Osteoblast (primary cell): Measurements from ENCODE around the gene HRAS. TPM values are rescaled to one million over a fixed set of nuclear protein-coding genes. Genes with fewer than 3 reads are reported as not detected.

ENCODE experiments used
- DNase-seq: peaks from one replicate; pipeline ENCODE4 v3.0.0; 2011; ENCODE audit warnings: low spot score, mixed read lengths; ENCODE audit not compliant: insufficient read length; ENCODE audit errors: missing footprints
- H2AFZ ChIP-seq: 2 replicates; pipeline ENCODE4 v1.6.0; 2011; ENCODE audit warnings: mild to moderate bottlenecking, low read length
- H3K27ac ChIP-seq: 2 replicates; pipeline ENCODE4 v1.5.1; 2011; ENCODE audit warnings: mild to moderate bottlenecking, low read depth, low read length, moderate library complexity
- H3K27me3 ChIP-seq: 2 replicates; pipeline ENCODE4 v1.6.0; 2012; ENCODE audit warnings: mild to moderate bottlenecking, control low read depth, inconsistent platforms, low read length, moderate library complexity; ENCODE audit not compliant: insufficient read depth
- H3K36me3 ChIP-seq: 2 replicates; pipeline ENCODE4 v1.5.1; 2011; ENCODE audit warnings: mild to moderate bottlenecking, low read length, control low read depth, moderate library complexity; ENCODE audit not compliant: insufficient read depth
- H3K4me1 ChIP-seq: 2 replicates; pipeline ENCODE4 v1.5.1; 2011; ENCODE audit warnings: mild to moderate bottlenecking, low read length, control low read depth, moderate library complexity; ENCODE audit not compliant: insufficient read depth
- H3K4me2 ChIP-seq: 2 replicates; pipeline ENCODE4 v1.6.0; 2011; ENCODE audit warnings: mild to moderate bottlenecking, low read length; ENCODE audit not compliant: insufficient read depth
- H3K4me3 ChIP-seq: fragments of 200-600 bp; sonication (generic); 3 replicates; pipeline ENCODE4 v1.5.1; 2012; ENCODE audit warnings: mild to moderate bottlenecking, low read length, inconsistent platforms; ENCODE audit not compliant: insufficient read depth
- H3K79me2 ChIP-seq: 2 replicates; pipeline ENCODE4 v1.6.0; 2012; ENCODE audit warnings: mild to moderate bottlenecking, low read length, control low read depth, inconsistent platforms; ENCODE audit not compliant: insufficient read depth
- H3K9me3 ChIP-seq: 2 replicates; pipeline ENCODE4 v1.5.1; 2011; ENCODE audit warnings: low read depth, low read length, control low read depth
- H4K20me1 ChIP-seq: 2 replicates; pipeline ENCODE4 v1.6.0; 2012; ENCODE audit warnings: mild to moderate bottlenecking, low read length, control low read depth; ENCODE audit not compliant: insufficient read depth
- total RNA-seq: library from RNA; depleted of rRNA; stranded (reverse); fragments of >200 nt; gene quantifications from 2 replicates; pipeline ENCODE4 v1.2.3, GENCODE V29; 2012
- TF ChIP-seq, protein P1 (sequence below): IDR thresholded peaks from 2 replicates; pipeline ENCODE4 v1.5.1; 2011; ENCODE audit warnings: mild to moderate bottlenecking, low read depth, low read length, moderate library complexity; ENCODE audit errors: extremely low read depth

The HRAS gene
- total RNA-seq, 1 donor = 28.6 TPM

DNA sequence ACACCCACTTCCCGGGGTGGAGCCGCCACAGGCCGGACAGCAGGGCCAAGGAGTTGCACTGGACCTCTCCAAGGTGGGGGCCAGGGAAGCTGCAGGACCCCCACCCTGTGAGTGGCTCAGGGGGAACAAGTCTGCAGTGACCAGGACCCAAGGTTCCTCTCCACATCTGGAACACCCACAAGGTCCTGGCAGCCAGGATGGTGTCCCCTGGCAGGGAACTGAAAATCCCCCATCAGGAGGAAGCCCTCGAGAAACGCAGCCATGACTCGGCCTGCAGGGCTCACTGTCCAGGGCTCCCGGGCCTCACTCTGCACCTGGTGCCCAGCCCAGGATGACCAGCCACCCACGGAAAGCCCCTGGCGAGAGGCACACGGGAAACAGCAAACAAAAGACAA lies 39.8 kb downstream of the HRAS start:
- Histone ChIP-seq H3K36me3 (peaks cover 61% of the 10 kb centered on the region), H3K27ac (no peak overlapping the region), H3K27me3 (no peaks in the 10 kb centered on the region), H2AFZ (no peak overlapping the region), H3K4me1 (no peaks in the 10 kb centered on the region), H3K79me2 (peaks cover 31% of the 10 kb centered on the region), H3K9me3 (no peaks in the 10 kb centered on the region), H3K4me2 (no peak overlapping the region), H4K20me1 (peaks cover 27% of the 10 kb centered on the region), H3K4me3 (no peak overlapping the region)
- peak; percentile 81 for DNase-seq
- TF ChIP-seq, protein P1, sequence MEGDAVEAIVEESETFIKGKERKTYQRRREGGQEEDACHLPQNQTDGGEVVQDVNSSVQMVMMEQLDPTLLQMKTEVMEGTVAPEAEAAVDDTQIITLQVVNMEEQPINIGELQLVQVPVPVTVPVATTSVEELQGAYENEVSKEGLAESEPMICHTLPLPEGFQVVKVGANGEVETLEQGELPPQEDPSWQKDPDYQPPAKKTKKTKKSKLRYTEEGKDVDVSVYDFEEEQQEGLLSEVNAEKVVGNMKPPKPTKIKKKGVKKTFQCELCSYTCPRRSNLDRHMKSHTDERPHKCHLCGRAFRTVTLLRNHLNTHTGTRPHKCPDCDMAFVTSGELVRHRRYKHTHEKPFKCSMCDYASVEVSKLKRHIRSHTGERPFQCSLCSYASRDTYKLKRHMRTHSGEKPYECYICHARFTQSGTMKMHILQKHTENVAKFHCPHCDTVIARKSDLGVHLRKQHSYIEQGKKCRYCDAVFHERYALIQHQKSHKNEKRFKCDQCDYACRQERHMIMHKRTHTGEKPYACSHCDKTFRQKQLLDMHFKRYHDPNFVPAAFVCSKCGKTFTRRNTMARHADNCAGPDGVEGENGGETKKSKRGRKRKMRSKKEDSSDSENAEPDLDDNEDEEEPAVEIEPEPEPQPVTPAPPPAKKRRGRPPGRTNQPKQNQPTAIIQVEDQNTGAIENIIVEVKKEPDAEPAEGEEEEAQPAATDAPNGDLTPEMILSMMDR = no peak

DNA sequence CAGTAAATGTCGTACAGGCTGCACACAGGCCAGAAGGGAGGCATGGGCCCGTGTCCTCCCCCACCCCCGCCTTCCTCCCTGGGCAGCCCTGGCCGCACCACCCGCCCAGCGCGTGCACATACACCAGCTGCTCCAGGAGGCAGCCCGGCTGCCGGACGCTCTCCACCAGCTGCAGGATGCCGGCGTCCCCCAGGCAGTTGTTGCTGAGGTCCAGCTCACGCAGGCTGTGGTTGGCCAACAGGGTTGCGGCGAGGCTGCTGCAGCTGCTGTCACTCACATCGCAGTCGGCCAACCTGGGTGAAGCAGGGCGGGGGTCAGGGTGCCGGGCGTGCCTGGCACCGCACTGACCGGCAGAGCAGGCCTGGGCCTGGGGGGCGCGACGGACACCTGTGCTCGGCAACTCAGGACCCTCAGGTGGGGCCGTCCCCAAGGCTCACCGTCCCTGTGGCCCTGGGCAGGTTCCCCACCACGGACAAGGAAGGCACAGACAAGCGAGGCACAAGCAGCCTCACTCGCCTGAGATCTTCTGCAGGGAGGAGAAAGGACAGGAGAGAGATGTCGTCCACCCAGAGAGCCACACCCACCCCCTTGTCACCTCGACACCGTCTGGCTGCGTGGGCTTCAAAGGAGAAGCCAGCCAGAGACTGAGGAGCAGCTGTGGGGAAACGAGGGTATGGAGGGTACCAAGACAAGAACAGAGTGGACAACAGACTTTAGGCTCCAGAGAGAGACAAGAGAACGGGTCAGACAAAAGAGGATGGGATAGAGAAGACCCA lies 40.4 kb downstream of the HRAS start:
- TF ChIP-seq, protein P1 = no peak
- DNase-seq = peak; percentile 88
- H3K4me3 ChIP-seq = no peak overlapping the region
- H3K27me3 ChIP-seq = no peaks in the 10 kb centered on the region
- H4K20me1 ChIP-seq = peaks cover 23% of the 10 kb centered on the region
- no peak overlapping the region for H2AFZ ChIP-seq
- H3K4me1 ChIP-seq = no peaks in the 10 kb centered on the region
- no peak overlapping the region for H3K4me2 ChIP-seq
- H3K9me3 ChIP-seq = no peaks in the 10 kb centered on the region
- H3K79me2 ChIP-seq = peaks cover 26% of the 10 kb centered on the region
- no peak overlapping the region for H3K27ac ChIP-seq
- peaks cover 56% of the 10 kb centered on the region for H3K36me3 ChIP-seq

DNA sequence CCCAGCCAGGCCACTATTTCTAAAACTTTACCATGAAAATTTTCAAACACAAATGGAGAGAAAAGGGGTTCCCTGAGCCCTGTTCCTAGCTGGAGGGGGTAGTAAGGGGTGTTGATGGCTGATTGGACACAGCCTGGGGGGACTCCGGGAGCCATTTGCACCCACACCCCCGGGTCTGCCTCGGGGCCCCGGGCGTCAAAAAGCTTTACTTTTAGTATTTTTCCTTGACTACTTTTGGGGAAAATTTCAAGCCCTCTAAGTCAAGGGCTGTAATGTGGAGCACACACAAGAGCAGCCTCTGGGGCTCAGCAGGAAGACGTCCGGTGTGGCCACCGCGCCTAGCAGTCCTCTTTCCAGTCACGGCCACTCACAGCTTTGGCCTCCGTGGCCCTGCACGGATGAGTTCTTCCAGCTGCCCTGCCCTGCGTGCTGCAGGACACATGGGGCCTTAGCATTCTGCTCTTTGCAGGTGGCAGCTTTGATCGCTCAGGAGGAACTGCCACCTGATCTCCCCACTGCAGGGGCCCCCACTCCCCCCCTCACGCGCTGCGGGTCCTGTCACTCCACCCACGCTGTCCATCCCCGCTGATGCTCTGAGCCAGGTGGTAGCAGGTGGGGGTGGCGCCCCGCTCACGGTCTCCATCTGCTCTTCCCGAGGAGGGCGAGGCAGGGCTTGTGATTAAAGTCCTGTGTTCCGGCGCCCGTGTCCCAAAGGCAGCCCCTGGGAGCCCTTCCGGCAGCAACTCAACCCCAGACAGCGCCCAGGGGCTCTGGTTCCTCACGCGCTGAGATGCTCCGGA lies 42.7 kb downstream of the HRAS start:
- no peaks in the 10 kb centered on the region for H3K4me1 ChIP-seq
- no peak overlapping the region for H2AFZ ChIP-seq
- H3K79me2 ChIP-seq = peaks cover 11% of the 10 kb centered on the region
- H3K4me3 ChIP-seq = no peak overlapping the region
- no peaks in the 10 kb centered on the region for H3K9me3 ChIP-seq
- TF ChIP-seq, protein P1 = no peak
- peaks cover 10% of the 10 kb centered on the region for H4K20me1 ChIP-seq
- H3K4me2 ChIP-seq = no peak overlapping the region
- peaks cover 33% of the 10 kb centered on the region for H3K36me3 ChIP-seq
- DNase-seq = peak; percentile 85
- H3K27me3 ChIP-seq = no peaks in the 10 kb centered on the region
- H3K27ac ChIP-seq = no peak overlapping the region

DNA sequence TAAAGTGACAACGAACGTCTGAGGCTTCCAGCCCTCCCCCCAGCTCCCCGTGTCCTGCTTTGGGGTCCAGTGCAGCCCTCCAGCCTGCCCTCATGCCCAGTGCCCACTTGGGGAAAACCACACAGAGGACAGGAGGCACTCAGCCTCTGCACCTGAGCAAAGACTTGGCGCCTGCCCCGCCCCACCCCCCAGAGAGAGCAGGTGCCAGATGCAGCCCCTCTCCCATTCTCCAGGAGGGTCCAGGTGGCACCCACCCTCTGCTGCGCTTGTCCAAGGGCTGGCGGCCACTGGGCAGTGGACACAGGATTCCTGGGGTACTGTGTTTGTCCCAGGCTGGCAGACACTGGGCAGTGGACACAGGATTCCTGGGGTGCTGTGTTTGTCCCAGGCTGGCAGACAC lies 44.0 kb downstream of the HRAS start:
- peaks cover 20% of the 10 kb centered on the region for H3K36me3 ChIP-seq
- no peak overlapping the region for H2AFZ ChIP-seq
- H4K20me1 ChIP-seq = peaks cover 7% of the 10 kb centered on the region
- H3K27ac ChIP-seq = no peak overlapping the region
- H3K4me3 ChIP-seq = no peak overlapping the region
- no peak overlapping the region for H3K4me2 ChIP-seq
- TF ChIP-seq, protein P1 = no peak
- no peaks in the 10 kb centered on the region for H3K27me3 ChIP-seq
- H3K79me2 ChIP-seq = peaks cover under 1% of the 10 kb centered on the region
- no peaks in the 10 kb centered on the region for H3K9me3 ChIP-seq
- no peaks in the 10 kb centered on the region for H3K4me1 ChIP-seq
- peak; percentile 85 for DNase-seq
